ENCODE data around the gene RALGPS2.

The RALGPS2 gene

DNA sequence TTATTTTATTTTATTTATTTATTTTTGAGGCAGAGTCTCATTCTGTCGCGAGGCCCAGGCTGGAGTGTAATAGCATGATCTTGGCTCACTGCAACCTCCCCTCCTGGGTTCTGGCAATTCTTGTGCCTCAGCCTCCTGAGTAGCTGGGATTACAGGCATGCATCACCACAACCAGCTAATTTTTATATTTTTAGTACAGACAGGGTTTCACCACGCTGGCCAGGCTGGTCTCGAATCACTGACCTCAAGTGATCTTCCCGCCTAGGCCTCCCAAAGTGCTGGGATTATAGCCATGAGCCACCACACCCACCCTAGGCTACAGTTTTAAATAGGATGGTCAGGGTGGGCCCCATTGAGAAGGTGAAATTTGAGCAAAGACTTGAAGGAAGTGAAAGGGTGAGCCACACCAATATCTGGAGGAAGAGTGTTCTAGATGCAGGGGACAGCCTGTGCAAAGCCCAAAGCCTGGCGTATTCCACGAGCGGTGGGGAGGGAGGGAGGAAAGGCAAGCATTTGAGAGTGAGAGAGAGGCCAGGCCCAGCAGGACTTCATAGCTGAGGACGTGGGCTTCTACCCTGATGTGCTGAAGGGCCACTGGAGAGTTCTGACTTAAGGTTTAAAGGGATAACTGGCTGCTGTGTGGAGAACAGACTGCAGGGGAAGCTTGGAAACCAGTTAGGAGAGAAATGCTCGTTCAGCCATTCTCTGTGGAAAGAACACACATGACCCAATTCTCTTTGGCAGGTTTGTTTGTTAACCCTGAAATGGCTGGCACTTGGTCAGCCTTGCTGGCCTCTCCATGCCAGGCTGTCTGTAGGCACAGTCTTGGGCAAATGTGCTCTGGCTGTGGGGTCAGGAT lies 238.0 kb downstream of the RALGPS2 start:
- DNase-seq (ENCODE audit: insufficient read length): no peak
- no peak for TF ChIP-seq TAF1 (IDR thresholded peaks at IDR 0.05; ENCODE audit: borderline replicate concordance, low read depth, low read length)
- TF ChIP-seq POLR2AphosphoS5 (IDR thresholded peaks at IDR 0.05; ENCODE audit: low read depth, low read length): no peak
- no peak for TF ChIP-seq POLR2A (IDR thresholded peaks at IDR 0.05; ENCODE audit: low read depth, low read length)
- FAIRE-seq: no peak

DNA sequence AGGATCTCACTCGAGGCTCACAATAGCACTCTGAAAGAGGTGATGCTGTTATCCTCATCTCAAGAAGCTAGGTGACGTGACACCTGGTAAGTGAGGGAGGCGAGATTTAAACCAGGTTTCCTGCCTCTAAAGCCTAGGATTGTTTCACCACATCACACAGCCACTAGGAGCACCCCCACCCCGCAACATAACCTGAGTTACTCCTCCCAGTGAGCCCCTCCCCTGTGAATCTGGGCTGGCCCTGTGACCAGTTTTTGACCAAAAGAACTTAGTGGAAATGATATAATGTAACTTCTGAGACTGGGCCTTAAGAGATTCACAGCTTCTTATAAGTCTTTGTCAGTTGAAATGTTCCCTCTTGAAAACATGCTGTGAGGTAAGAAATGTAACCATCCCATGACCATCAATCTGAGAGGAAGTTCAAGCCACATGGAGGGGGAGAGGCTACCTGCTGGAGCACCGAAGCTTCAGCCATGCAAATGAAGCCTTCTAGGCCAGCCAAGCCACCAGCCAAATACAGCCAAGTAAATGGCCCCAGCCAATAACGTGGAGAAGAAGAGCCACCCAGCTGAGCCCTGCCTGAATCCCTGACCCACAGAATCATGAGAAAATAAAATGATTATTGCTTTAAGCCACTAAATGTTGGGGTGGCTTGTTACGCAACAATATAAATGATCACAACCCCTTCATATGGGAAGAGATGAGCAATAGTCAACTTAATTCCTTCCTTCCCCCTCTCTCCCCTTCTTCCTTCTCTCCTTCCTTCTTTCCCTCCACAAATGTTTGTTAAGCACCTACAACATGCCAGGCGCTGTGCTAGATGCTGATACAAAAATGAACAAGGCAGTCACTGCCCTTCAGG lies 239.7 kb downstream of the RALGPS2 start:
- TF ChIP-seq POLR2A (IDR thresholded peaks at IDR 0.05; ENCODE audit: low read depth, low read length) (no peak), TAF1 (IDR thresholded peaks at IDR 0.05; ENCODE audit: borderline replicate concordance, low read depth, low read length) (no peak), POLR2AphosphoS5 (IDR thresholded peaks at IDR 0.05; ENCODE audit: low read depth, low read length) (no peak)
- no peak for FAIRE-seq

DNA sequence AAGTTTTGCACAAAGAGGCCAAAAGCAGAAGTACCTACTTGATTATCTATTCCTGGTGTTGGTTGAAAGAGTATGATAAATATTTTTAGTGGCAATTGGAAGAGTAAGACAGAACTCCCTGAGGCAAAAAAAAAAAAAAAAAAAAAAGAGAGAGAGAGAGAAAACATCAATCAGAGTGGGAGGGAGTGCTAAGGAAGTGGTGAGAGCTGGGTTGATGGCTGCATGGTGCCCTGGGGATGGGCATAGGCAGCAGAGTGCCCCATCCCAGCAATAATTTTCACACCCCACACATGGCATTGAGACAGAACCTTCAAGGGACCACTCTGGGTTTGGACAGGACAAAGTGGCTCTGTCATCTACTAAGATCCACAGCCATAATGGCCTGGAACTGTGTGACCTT lies 241.3 kb downstream of the RALGPS2 start:
- no peak for TF ChIP-seq POLR2A (IDR thresholded peaks at IDR 0.05; ENCODE audit: low read depth, low read length)
- no peak for TF ChIP-seq POLR2AphosphoS5 (IDR thresholded peaks at IDR 0.05; ENCODE audit: low read depth, low read length)
- no peak for TF ChIP-seq TAF1 (IDR thresholded peaks at IDR 0.05; ENCODE audit: borderline replicate concordance, low read depth, low read length)
- FAIRE-seq (no peak), DNase-seq (ENCODE audit: insufficient read length) (no peak)

More for the DNA sequence above, 239.7 kb downstream of the RALGPS2 start:
- DNase-seq (ENCODE audit: insufficient read length): no peak

DNA sequence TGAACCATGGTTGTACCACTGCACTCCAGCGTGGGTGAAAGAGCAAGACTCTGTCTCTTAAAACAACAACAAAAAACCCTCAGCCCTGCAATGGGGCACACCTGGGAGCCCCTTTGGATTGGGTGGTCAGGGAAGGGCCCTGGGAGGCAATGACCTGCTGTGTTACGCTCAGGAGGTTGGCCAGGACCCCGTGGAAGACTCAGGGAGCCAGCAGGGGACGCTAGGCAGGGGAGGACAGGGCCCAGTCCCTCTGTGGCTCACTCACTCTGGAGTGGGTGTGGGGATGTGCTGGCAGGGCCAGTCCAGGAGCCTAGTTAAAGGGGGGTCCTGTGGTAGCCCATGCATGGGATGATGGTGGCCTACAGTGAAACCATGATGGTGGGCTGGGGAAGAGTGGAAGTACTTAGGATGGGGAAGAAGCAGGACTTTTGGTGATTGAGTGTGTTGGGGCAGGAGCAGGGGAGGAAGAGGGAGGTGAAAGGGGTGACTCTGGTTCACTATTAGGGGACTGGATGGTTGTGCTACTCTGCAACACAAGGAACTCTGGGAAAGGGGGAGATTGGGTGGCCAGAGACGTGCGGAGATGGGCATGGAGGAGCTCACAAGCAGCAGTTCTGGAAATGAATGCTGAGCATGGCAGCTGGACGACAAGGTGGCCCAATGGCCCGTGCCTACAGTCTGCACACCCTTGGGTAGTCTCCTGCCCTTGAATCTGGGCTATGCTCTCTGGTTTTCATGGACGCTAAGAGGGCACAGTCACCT lies 244.4 kb downstream of the RALGPS2 start:
- FAIRE-seq: no peak
- no peak for DNase-seq (ENCODE audit: insufficient read length)
- no peak for TF ChIP-seq TAF1 (IDR thresholded peaks at IDR 0.05; ENCODE audit: borderline replicate concordance, low read depth, low read length)
- no peak for TF ChIP-seq POLR2A (IDR thresholded peaks at IDR 0.05; ENCODE audit: low read depth, low read length)
- no peak for TF ChIP-seq POLR2AphosphoS5 (IDR thresholded peaks at IDR 0.05; ENCODE audit: low read depth, low read length)

DNA sequence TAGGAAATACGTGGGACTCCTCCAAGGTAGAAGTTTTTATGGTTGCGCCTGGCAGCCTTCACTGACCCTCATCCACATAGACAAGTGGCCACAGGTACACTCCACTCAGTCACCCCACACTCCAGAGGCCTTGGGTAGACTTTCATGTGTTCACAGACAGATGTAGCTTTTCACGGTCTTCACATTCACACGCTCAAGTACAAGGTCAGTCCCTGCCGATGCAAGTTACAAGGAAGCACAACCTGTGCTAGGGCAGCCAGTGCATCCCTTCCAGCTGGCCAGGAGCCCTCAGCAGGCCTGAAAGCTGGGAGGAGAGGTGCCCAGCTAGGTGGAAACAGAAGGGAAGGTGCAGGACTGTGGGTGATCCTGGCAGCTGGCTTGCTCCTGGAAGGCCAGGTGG lies 245.1 kb downstream of the RALGPS2 start:
- DNase-seq (ENCODE audit: insufficient read length): no peak
- TF ChIP-seq POLR2AphosphoS5 (IDR thresholded peaks at IDR 0.05; ENCODE audit: low read depth, low read length) (no peak), TAF1 (IDR thresholded peaks at IDR 0.05; ENCODE audit: borderline replicate concordance, low read depth, low read length) (no peak), POLR2A (IDR thresholded peaks at IDR 0.05; ENCODE audit: low read depth, low read length) (no peak)

More for the DNA sequence above, 245.1 kb downstream of the RALGPS2 start:
- no peak for FAIRE-seq
